HCT116 (cell line): Measurements from ENCODE around the gene COPS8. TPM values are rescaled to one million over a fixed set of nuclear protein-coding genes. Genes with fewer than 3 reads are reported as not detected.

ENCODE experiments used
- ATAC-seq: fragments of 200-7000 bp; cut with Tn5 transposase; 2 replicates; pipeline ENCODE4 v1.9.1; 2020; ENCODE audit warnings: mild to moderate bottlenecking, moderate library complexity
- BruUV-seq: library from RNA; stranded (reverse); fragments of 400-500 nt; replicated peaks from 2 replicates; lab custom pipeline; 2021; lab: Mats Ljungman, UMichigan
- CTCF ChIA-PET: fragments of 300-600 bp; sonication (Branson Sonifier 250); formaldehyde crosslinking; loops from one replicate; lab custom pipeline; 2021; ENCODE audit warnings: antibody characterized with exemption; lab: Charles Lee
- POLR2A ChIA-PET: fragments of 300-600, 350-600 bp; sonication (Branson Sonifier 250); formaldehyde crosslinking; loops from one replicate; lab custom pipeline; 2021; ENCODE audit warnings: antibody characterized with exemption; lab: Charles Lee
- RAD21 ChIA-PET, 2 experiments: fragments of 300-600 bp; sonication (Branson Sonifier 250); formaldehyde crosslinking; loops; one replicate each; lab custom pipeline; 2023; ENCODE audit warnings: low total read pairs in 2 of 2; ENCODE audit not compliant: uncharacterized antibody in 2 of 2, unreplicated experiment in 2 of 2, low non-redundant PET in 1 of 2; lab: Charles Lee
- DNase-seq: peaks from one replicate; pipeline ENCODE4 v3.0.0-alpha.2; 2010; ENCODE audit warnings: low read depth, low spot score
- H2AFZ ChIP-seq: fragments of 200-600 bp; shearing (Covaris generic), sonication (generic); 2 replicates; pipeline ENCODE4 v1.6.1; 2017; ENCODE audit warnings: low read depth, mixed run types, mixed read lengths, antibody characterized with exemption, low read length; ENCODE audit not compliant: poor library complexity, severe bottlenecking
- H3K27ac ChIP-seq: 2 replicates; pipeline ENCODE4 v1.5.1; 2012; ENCODE audit warnings: low read depth, low read length
- H3K27me3 ChIP-seq: fragments of 200-600 bp; sonication (generic); 2 replicates; pipeline ENCODE4 v1.6.1; 2016; ENCODE audit warnings: mixed run types, low read length, mixed read lengths; ENCODE audit not compliant: insufficient read depth
- H3K36me3 ChIP-seq, 2 experiments: fragments of 200-500 bp in 1 of 2; fragments of 200-600 bp in 1 of 2; sonication (Bioruptor generic) in 1 of 2; sonication (generic) in 1 of 2; 2 replicates each; pipeline versions ENCODE4 v1.5.1 to v1.6.1; 2014 to 2016; ENCODE audit warnings: low read length in 2 of 2, inconsistent platforms in 1 of 2, mixed read lengths in 1 of 2, mixed run types in 1 of 2; ENCODE audit not compliant: insufficient read depth in 2 of 2, control insufficient read depth in 1 of 2
- H3K4me1 ChIP-seq, 2 experiments: fragments of 200-600 bp in 1 of 2; sonication (generic) in 1 of 2; 2 replicates each; pipeline versions ENCODE4 v1.5.1 to v1.6.1; 2012 to 2017; ENCODE audit warnings: low read length in 2 of 2, inconsistent platforms in 1 of 2, mild to moderate bottlenecking in 1 of 2, mixed read lengths in 1 of 2, mixed run types in 1 of 2, moderate library complexity in 1 of 2; ENCODE audit not compliant: insufficient read depth in 2 of 2, control insufficient read depth in 1 of 2
- H3K4me2 ChIP-seq: fragments of 200-600 bp; sonication (generic); 2 replicates; pipeline ENCODE4 v1.6.1; 2017; ENCODE audit warnings: mixed run types, low read length, mixed read lengths
- H3K4me3 ChIP-seq, 2 experiments: fragments of 200-600 bp in 1 of 2; sonication (generic) in 1 of 2; replicated peaks in 1 of 2; 2 replicates each; pipeline ENCODE4 v1.5.1; 2011 to 2016; ENCODE audit warnings: low read length in 2 of 2, control low read depth in 1 of 2, low read depth in 1 of 2, mild to moderate bottlenecking in 1 of 2, mixed read lengths in 1 of 2, mixed run types in 1 of 2
- H3K79me2 ChIP-seq: fragments of 200-600 bp; sonication (generic); 2 replicates; pipeline ENCODE4 v1.6.1; 2017; ENCODE audit warnings: mild to moderate bottlenecking, mixed run types, low read length, moderate library complexity, mixed read lengths; ENCODE audit not compliant: insufficient read depth
- H3K9ac ChIP-seq: fragments of 200-600 bp; sonication (generic); 2 replicates; pipeline ENCODE4 v1.6.1; 2016; ENCODE audit warnings: low read length, mixed read lengths
- H3K9me2 ChIP-seq: fragments of 200-600 bp; sonication (generic), shearing (Covaris generic); 2 replicates; pipeline ENCODE4 v1.6.1; 2017; ENCODE audit warnings: mixed run types, mild to moderate bottlenecking, moderate library complexity; ENCODE audit not compliant: insufficient read depth
- H3K9me3 ChIP-seq, 2 experiments: fragments of 200-500 bp in 1 of 2; fragments of 200-600 bp in 1 of 2; sonication (Bioruptor generic) in 1 of 2; sonication (generic) in 1 of 2; 2 replicates each; pipeline ENCODE4 v1.6.1; 2014 to 2017; ENCODE audit warnings: low read length in 2 of 2, mixed read lengths in 2 of 2, inconsistent platforms in 1 of 2, low read depth in 1 of 2, mild to moderate bottlenecking in 1 of 2, mixed run types in 1 of 2, moderate library complexity in 1 of 2; ENCODE audit not compliant: control insufficient read depth in 1 of 2, insufficient read depth in 1 of 2
- H4K20me1 ChIP-seq: fragments of 200-600 bp; sonication (generic), shearing (Covaris generic); 2 replicates; pipeline ENCODE4 v1.6.1; 2017; ENCODE audit warnings: mixed run types, mild to moderate bottlenecking, moderate library complexity; ENCODE audit not compliant: insufficient read depth
- CBX3 ChIP-seq: IDR thresholded peaks from 2 replicates; pipeline ENCODE4 v1.6.1; 2012; ENCODE audit warnings: low read depth
- CEBPB ChIP-seq: IDR thresholded peaks from 2 replicates; pipeline ENCODE4 v1.6.1; 2012; ENCODE audit warnings: low read depth
- EGR1 ChIP-seq: IDR thresholded peaks from 2 replicates; pipeline ENCODE4 v1.6.1; 2012; ENCODE audit warnings: low read depth
- ELF1 ChIP-seq: IDR thresholded peaks from 2 replicates; pipeline ENCODE4 v1.6.1; 2012; ENCODE audit warnings: low read depth, borderline replicate concordance
- EZH2 ChIP-seq: fragments of 200-600 bp; sonication (generic); IDR thresholded peaks from 2 replicates; pipeline ENCODE4 v1.6.1; 2017; ENCODE audit warnings: antibody characterized with exemption, mixed run types
- JUND ChIP-seq: IDR thresholded peaks from 2 replicates; pipeline ENCODE4 v1.6.1; 2012
- POLR2A ChIP-seq: IDR thresholded peaks from 2 replicates; pipeline ENCODE4 v1.7.0; 2011; ENCODE audit warnings: borderline replicate concordance; ENCODE audit not compliant: insufficient read depth, insufficient read length; ENCODE audit errors: extremely low read depth
- SP1 ChIP-seq: IDR thresholded peaks from 2 replicates; pipeline ENCODE4 v1.6.1; 2012; ENCODE audit warnings: low read depth
- SRF ChIP-seq: IDR thresholded peaks from 2 replicates; pipeline ENCODE4 v1.6.1; 2012; ENCODE audit warnings: low read depth
- TCF7L2 ChIP-seq: IDR thresholded peaks from 2 replicates; pipeline ENCODE4 v1.7.0; 2011; ENCODE audit warnings: borderline replicate concordance, inconsistent platforms; ENCODE audit not compliant: insufficient read depth, insufficient read length; ENCODE audit errors: extremely low read depth
- YY1 ChIP-seq: IDR thresholded peaks from 2 replicates; pipeline ENCODE4 v1.6.1; 2011; ENCODE audit warnings: low read length, low read depth, moderate library complexity, mild to moderate bottlenecking; ENCODE audit not compliant: insufficient replicate concordance; ENCODE audit errors: extremely low read depth
- ZFX ChIP-seq: fragments of 450-650 bp; IDR thresholded peaks from 2 replicates; pipeline ENCODE4 v1.6.1; 2017
- ZNF274 ChIP-seq: fragments of 200-500 bp; sonication (Bioruptor generic); IDR thresholded peaks from 2 replicates; pipeline ENCODE4 v1.6.1; 2014; ENCODE audit warnings: mild to moderate bottlenecking, low read depth, low read length, inconsistent platforms
- intact Hi-C: fragments of 100-400 bp; cut with micrococcal nuclease; formaldehyde crosslinking; loops from 2 replicates; pipeline ENCODE4 v1.10.0; 2022
- total RNA-seq: library from RNA; stranded (reverse); gene quantifications from one replicate; pipeline ENCODE4 v1.2.1, GENCODE V29; 2021; ENCODE audit not compliant: unreplicated experiment
- TF ChIP-seq, protein P1 (sequence below): IDR thresholded peaks from 2 replicates; pipeline ENCODE4 v1.6.1; 2012
- TF ChIP-seq, protein P2 (sequence below): IDR thresholded peaks from 2 replicates; pipeline ENCODE4 v1.6.1; 2011; ENCODE audit warnings: mild to moderate bottlenecking, low read length, moderate library complexity; ENCODE audit not compliant: insufficient replicate concordance; ENCODE audit errors: extremely low read depth
- TF ChIP-seq, protein P3 (sequence below): IDR thresholded peaks from 2 replicates; pipeline ENCODE4 v1.6.1; 2012
- TF ChIP-seq, protein P4 (sequence below), 3 experiments: fragments of 200-600 bp in 1 of 3; sonication (generic) in 1 of 3; IDR thresholded peaks in 2 of 3; conservative IDR thresholded peaks in 1 of 3; 2 replicates each; pipeline ENCODE4 v1.5.1; 2012 to 2017; ENCODE audit warnings: low read depth in 2 of 3, low read length in 2 of 3, antibody characterized with exemption in 1 of 3, borderline replicate concordance in 1 of 3, control low read depth in 1 of 3, mild to moderate bottlenecking in 1 of 3, mixed read lengths in 1 of 3, mixed run types in 1 of 3, moderate library complexity in 1 of 3; ENCODE audit not compliant: insufficient read depth in 1 of 3

Gene COPS8
- total RNA-seq, 1 experiment from 2014 or later, result 42.2 TPM

DNA sequence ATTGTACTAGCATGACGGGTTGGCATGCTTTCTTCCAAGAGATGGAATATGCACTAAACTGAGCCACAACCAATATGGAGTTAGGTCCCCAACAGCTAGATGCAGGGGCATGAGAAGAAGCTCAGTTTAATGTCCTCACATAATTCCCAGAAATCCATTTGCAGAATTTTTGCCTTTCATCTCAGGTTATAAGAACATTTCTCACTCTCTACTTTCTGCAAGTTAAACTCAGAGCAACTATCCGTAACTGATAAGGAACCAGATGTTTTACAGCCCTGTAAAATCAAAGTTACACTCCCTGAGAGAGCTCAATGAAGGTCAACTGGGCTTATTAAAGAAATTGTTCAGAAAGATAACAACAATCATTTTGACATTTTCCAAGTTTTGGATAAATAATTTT lies 30.7 kb downstream of the COPS8 start:
- H4K20me1 ChIP-seq, result no peaks in the 10 kb centered on the region
- H3K79me2 ChIP-seq, result no peaks in the 10 kb centered on the region
- H3K4me3 ChIP-seq, result no peak overlapping the region
- no peak overlapping the region for H3K9ac ChIP-seq
- intact Hi-C loops, result no loop called here
- no peak overlapping the region for H3K27ac ChIP-seq
- DNase-seq (no peak), ATAC-seq (no peak)
- CTCF ChIA-PET, result no interaction called here
- no peak overlapping the region for H3K4me2 ChIP-seq
- POLR2A ChIA-PET, result no interaction called here
- no peaks in the 10 kb centered on the region for H3K36me3 ChIP-seq
- H3K9me2 ChIP-seq, result peaks cover 1% of the 10 kb centered on the region; the same call in 1 of the 2 replicates
- no peak overlapping the region for H2AFZ ChIP-seq
- H3K27me3 ChIP-seq, result no peaks in the 10 kb centered on the region
- no TSS peak for BruUV-seq
- H3K9me3 ChIP-seq, result no peaks in the 10 kb centered on the region; a peak in 1 of 4 replicates
- TF ChIP-seq EZH2, result no peak
- TF ChIP-seq, protein P1, sequence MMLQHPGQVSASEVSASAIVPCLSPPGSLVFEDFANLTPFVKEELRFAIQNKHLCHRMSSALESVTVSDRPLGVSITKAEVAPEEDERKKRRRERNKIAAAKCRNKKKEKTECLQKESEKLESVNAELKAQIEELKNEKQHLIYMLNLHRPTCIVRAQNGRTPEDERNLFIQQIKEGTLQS, result no peak
- TF ChIP-seq CBX3, result no peak
- RAD21 ChIA-PET, result no interaction called here
- H3K4me1 ChIP-seq, result no peaks in the 10 kb centered on the region

DNA sequence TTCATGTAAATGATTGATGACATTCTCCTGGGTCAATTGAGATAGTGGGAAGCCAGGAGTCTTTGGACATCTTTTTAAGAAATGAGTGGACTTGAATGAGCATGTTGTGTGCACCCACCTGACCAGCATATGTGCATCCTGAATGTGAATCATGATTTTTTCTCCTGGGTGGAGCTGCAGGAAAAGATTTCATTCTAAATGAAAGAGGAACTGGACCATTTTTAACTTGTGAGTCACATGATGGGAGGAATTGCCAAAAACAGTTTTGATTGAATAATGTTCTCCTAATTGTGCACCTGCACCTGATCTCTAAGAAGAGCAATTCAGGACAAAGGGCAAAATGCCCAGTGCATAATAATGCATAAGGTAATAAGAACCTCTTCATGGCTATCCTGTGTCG lies 32.3 kb downstream of the COPS8 start:
- Histone ChIP-seq H3K27ac (no peak overlapping the region), H3K79me2 (no peaks in the 10 kb centered on the region), H3K4me3 (no peak overlapping the region), H3K9ac (no peak overlapping the region), H3K4me2 (no peak overlapping the region), H3K4me1 (peaks cover 0 to 5% of the 10 kb centered on the region in 2 experiments; a peak in 2 of 4 replicates), H3K36me3 (no peaks in the 10 kb centered on the region), H4K20me1 (no peaks in the 10 kb centered on the region), H3K27me3 (no peaks in the 10 kb centered on the region), H3K9me2 (no peaks in the 10 kb centered on the region)
- ATAC-seq (no peak), DNase-seq (no peak)
- CTCF ChIA-PET, result no interaction called here
- no TSS peak for BruUV-seq
- TF ChIP-seq, protein P2, sequence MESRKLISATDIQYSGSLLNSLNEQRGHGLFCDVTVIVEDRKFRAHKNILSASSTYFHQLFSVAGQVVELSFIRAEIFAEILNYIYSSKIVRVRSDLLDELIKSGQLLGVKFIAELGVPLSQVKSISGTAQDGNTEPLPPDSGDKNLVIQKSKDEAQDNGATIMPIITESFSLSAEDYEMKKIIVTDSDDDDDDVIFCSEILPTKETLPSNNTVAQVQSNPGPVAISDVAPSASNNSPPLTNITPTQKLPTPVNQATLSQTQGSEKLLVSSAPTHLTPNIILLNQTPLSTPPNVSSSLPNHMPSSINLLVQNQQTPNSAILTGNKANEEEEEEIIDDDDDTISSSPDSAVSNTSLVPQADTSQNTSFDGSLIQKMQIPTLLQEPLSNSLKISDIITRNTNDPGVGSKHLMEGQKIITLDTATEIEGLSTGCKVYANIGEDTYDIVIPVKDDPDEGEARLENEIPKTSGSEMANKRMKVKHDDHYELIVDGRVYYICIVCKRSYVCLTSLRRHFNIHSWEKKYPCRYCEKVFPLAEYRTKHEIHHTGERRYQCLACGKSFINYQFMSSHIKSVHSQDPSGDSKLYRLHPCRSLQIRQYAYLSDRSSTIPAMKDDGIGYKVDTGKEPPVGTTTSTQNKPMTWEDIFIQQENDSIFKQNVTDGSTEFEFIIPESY, result no peak
- TF ChIP-seq ELF1 (no peak), SRF (no peak), CEBPB (no peak), ZFX (no peak), ZNF274 (no peak), POLR2A (no peak), SP1 (no peak), YY1 (no peak), JUND (no peak), EGR1 (no peak), TCF7L2 (no peak), CBX3 (no peak)
- TF ChIP-seq, protein P3, sequence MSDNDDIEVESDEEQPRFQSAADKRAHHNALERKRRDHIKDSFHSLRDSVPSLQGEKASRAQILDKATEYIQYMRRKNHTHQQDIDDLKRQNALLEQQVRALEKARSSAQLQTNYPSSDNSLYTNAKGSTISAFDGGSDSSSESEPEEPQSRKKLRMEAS, result no peak
- TF ChIP-seq, protein P4, sequence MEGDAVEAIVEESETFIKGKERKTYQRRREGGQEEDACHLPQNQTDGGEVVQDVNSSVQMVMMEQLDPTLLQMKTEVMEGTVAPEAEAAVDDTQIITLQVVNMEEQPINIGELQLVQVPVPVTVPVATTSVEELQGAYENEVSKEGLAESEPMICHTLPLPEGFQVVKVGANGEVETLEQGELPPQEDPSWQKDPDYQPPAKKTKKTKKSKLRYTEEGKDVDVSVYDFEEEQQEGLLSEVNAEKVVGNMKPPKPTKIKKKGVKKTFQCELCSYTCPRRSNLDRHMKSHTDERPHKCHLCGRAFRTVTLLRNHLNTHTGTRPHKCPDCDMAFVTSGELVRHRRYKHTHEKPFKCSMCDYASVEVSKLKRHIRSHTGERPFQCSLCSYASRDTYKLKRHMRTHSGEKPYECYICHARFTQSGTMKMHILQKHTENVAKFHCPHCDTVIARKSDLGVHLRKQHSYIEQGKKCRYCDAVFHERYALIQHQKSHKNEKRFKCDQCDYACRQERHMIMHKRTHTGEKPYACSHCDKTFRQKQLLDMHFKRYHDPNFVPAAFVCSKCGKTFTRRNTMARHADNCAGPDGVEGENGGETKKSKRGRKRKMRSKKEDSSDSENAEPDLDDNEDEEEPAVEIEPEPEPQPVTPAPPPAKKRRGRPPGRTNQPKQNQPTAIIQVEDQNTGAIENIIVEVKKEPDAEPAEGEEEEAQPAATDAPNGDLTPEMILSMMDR (IDR thresholded peaks at IDR 0.05 in 2 of 3, conservative IDR thresholded peaks at IDR 0.05 in 1 of 3; ENCODE audit: borderline replicate concordance in 1 of 3, insufficient read depth in 1 of 3, low read depth in 2 of 3, low read length in 2 of 3), result no peak
- TF ChIP-seq, all 23 proteins: peak for 0
- RAD21 ChIA-PET, result no interaction called here
- intact Hi-C loops, result no loop called here
- no peak overlapping the region for H2AFZ ChIP-seq
- peaks cover 0 to 5% of the 10 kb centered on the region in 2 experiments; a peak in 1 of 4 replicates for H3K9me3 ChIP-seq
- POLR2A ChIA-PET, result no interaction called here
